ENCODE data around the gene ZNF324. TPM values are rescaled to one million over a fixed set of nuclear protein-coding genes. Genes with fewer than 3 reads are reported as not detected.
"Not testable (repeated sequence)": the region's sequence is repeated elsewhere in the genome, so short reads cannot be mapped to it uniquely, and the experiment has no call there.

ZNF324 gene
- total and polyA plus RNA-seq, 2 of the 4 experiments (the other 2 are of a cell fraction), result 6.0 to 6.6 TPM

DNA sequence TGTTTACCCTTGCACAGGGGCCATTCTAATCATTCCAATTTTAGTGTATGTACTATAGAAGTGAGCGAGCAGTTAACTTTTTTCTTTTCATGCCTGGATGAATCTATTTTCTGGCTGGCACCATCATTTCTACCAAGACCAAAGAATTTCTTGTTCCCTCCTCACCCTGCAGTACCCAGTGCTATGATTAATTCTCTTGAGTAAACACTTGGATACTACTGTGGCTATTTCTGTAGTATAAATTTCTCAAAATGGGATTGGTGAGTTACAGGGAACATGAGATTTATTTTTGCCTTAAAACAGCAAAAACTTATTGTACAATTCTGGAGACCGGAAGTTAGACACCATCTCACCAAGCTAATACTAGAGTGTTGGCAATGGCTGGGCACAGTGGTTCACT, 16.9 kb downstream of the ZNF324 start:
- no peaks in the 10 kb centered on the region for H4K20me1 ChIP-seq (ENCODE audit: insufficient read depth, low read length)
- dilution Hi-C loops (cut with HindIII; ENCODE audit: low sequenced_read_pairs, unreplicated experiment) (no loop called here), in situ Hi-C loops (cut with MboI; ENCODE audit: low sequenced_read_pairs) (no loop called here), intact Hi-C loops (cut with micrococcal nuclease) (no loop called here)
- peaks cover 7% of the 10 kb centered on the region; the same call in 1 of the 2 replicates for H3K9me1 ChIP-seq (ENCODE audit: insufficient read depth, low read length)
- H3K4ac ChIP-seq (ENCODE audit: low read depth, low read length), result no peak overlapping the region
- peaks cover 11% of the 10 kb centered on the region for H3K36me3 ChIP-seq (ENCODE audit: control insufficient read depth, insufficient read depth, low read length)
- no peak overlapping the region for H3K56ac ChIP-seq (ENCODE audit: extremely low read depth, insufficient read depth, low read length)
- H3K9ac ChIP-seq (ENCODE audit: low read depth, low read length), result no peak overlapping the region
- H2AK9ac ChIP-seq (replicated peaks; ENCODE audit: low read depth, low read length, poor library complexity), result no peak overlapping the region
- ChIA-PET CTCF (no interaction called here), POLR2A (ENCODE audit: unreplicated experiment) (no interaction called here)
- no peak overlapping the region for H3K4me3 ChIP-seq (ENCODE audit: insufficient read depth, low read depth, low read length)
- no peak overlapping the region for H2AFZ ChIP-seq (replicated peaks; ENCODE audit: low read length, poor library complexity)
- H3K27me3 ChIP-seq (ENCODE audit: control insufficient read depth, insufficient read depth, low read length), result no peaks in the 10 kb centered on the region
- peak; percentile 17 for DNase-seq
- no TSS peak for BruUV-seq (replicated peaks)
- no peak overlapping the region for H3K23ac ChIP-seq (ENCODE audit: low read depth, low read length)
- no peak overlapping the region for H2BK120ac ChIP-seq (ENCODE audit: low read depth, low read length)
- H3K4me2 ChIP-seq (ENCODE audit: low read depth, low read length), result no peak overlapping the region
- no peak overlapping the region for H3K18ac ChIP-seq (ENCODE audit: low read depth, low read length)
- WGBS, 2 experiments (ENCODE audit: extremely low coverage in 2 of 2, insufficient read length in 1 of 2), result no CpG with 5 or more reads among the region's 2 CpGs
- no peak overlapping the region for H3K27ac ChIP-seq (ENCODE audit: insufficient read depth, low read length)
- no peak overlapping the region for H2BK20ac ChIP-seq (ENCODE audit: low read depth, low read length)
- H4K5ac ChIP-seq (ENCODE audit: low read depth, low read length), result no peak overlapping the region
- H3K4me1 ChIP-seq (ENCODE audit: control insufficient read depth, insufficient read depth, low read length), result peaks cover 2% of the 10 kb centered on the region; the same call in 1 of the 2 replicates
- H2AK5ac ChIP-seq (ENCODE audit: low read depth, low read length), result no peak overlapping the region
- no peak overlapping the region for H2BK15ac ChIP-seq (ENCODE audit: low read depth, low read length)
- no peak for TF ChIP-seq POLR2A (IDR thresholded peaks at IDR 0.05; ENCODE audit: low read depth, low read length)
- TF ChIP-seq MAFK (IDR thresholded peaks at IDR 0.05; ENCODE audit: low read depth, low read length), result no peak
- TF ChIP-seq CHD1 (IDR thresholded peaks at IDR 0.05; ENCODE audit: low read depth, low read length), result no peak
- TF ChIP-seq FOS (IDR thresholded peaks at IDR 0.05; ENCODE audit: low read depth, low read length), result no peak
- no peak for TF ChIP-seq BHLHE40 (IDR thresholded peaks at IDR 0.05; ENCODE audit: low read depth, low read length)
- H2BK5ac ChIP-seq (ENCODE audit: low read depth, low read length, poor library complexity, severe bottlenecking), result no peak overlapping the region
- H4K91ac ChIP-seq (ENCODE audit: insufficient read depth, low read depth, low read length), result no peak overlapping the region
- peak; percentile 87 for ATAC-seq (ENCODE audit: low read depth)
- H4K8ac ChIP-seq (ENCODE audit: low read depth in 2 of 2, low read length in 2 of 2), result no peak overlapping the region
- no peak overlapping the region for H3K14ac ChIP-seq (replicated peaks; ENCODE audit: low read depth, low read length)
- H3K9me3 ChIP-seq (ENCODE audit: control insufficient read depth, insufficient read depth, low read length), result no peaks in the 10 kb centered on the region
- no peaks in the 10 kb centered on the region for H3K79me1 ChIP-seq (ENCODE audit: low read depth in 1 of 2, low read length in 2 of 2)

DNA sequence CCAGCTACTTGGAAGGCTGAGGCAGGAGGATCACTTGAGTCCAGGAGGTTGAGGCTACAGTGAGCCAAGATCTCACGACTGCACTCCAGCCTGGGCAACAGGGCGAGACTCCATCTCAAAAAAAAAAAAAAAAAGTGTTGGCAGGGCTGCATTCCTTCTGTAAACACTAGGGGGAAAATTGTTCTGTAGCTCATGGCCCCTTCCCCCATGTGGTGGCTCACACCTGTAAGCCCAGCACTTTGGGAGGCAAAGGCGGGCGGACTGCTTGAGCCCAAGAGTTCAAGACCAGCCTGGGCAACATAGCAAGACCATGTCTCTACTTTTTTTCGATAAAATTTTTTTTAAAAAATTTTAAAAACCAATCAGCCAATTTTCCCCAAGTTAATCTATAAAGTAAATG, 17.5 kb downstream of the ZNF324 start:
- H2BK120ac ChIP-seq (ENCODE audit: low read depth, low read length); H3K14ac ChIP-seq (replicated peaks; ENCODE audit: low read depth, low read length); H2AK5ac ChIP-seq (ENCODE audit: low read depth, low read length); H3K4me3 ChIP-seq (ENCODE audit: insufficient read depth, low read depth, low read length); H2BK20ac ChIP-seq (ENCODE audit: low read depth, low read length); H4K8ac ChIP-seq (ENCODE audit: low read depth in 2 of 2, low read length in 2 of 2); CTCF ChIA-PET; H3K79me1 ChIP-seq (ENCODE audit: low read depth in 1 of 2, low read length in 2 of 2); H3K36me3 ChIP-seq (ENCODE audit: control insufficient read depth, insufficient read depth, low read length); H3K23ac ChIP-seq (ENCODE audit: low read depth, low read length); ATAC-seq (ENCODE audit: low read depth); in situ Hi-C loops (cut with MboI; ENCODE audit: low sequenced_read_pairs); H3K9me3 ChIP-seq (ENCODE audit: control insufficient read depth, insufficient read depth, low read length); BruUV-seq (replicated peaks); H3K27ac ChIP-seq (ENCODE audit: insufficient read depth, low read length); H2AK9ac ChIP-seq (replicated peaks; ENCODE audit: low read depth, low read length, poor library complexity); H3K56ac ChIP-seq (ENCODE audit: extremely low read depth, insufficient read depth, low read length); H4K20me1 ChIP-seq (ENCODE audit: insufficient read depth, low read length); H2BK5ac ChIP-seq (ENCODE audit: low read depth, low read length, poor library complexity, severe bottlenecking); dilution Hi-C loops (cut with HindIII; ENCODE audit: low sequenced_read_pairs, unreplicated experiment); H3K4ac ChIP-seq (ENCODE audit: low read depth, low read length); H3K4me2 ChIP-seq (ENCODE audit: low read depth, low read length); H4K91ac ChIP-seq (ENCODE audit: insufficient read depth, low read depth, low read length); H3K9ac ChIP-seq (ENCODE audit: low read depth, low read length); H2BK15ac ChIP-seq (ENCODE audit: low read depth, low read length); DNase-seq; H3K4me1 ChIP-seq (ENCODE audit: control insufficient read depth, insufficient read depth, low read length); H4K5ac ChIP-seq (ENCODE audit: low read depth, low read length); H2AFZ ChIP-seq (replicated peaks; ENCODE audit: low read length, poor library complexity); H3K9me1 ChIP-seq (ENCODE audit: insufficient read depth, low read length); intact Hi-C loops (cut with micrococcal nuclease); H3K27me3 ChIP-seq (ENCODE audit: control insufficient read depth, insufficient read depth, low read length); H3K18ac ChIP-seq (ENCODE audit: low read depth, low read length): not testable (repeated sequence)
- POLR2A ChIA-PET (ENCODE audit: unreplicated experiment), result interaction anchor here (0.6 kb wide), 1 partner anchor 9 kb away, joined by 3 read pairs; no protein-coding TSS in a partner anchor
- WGBS, 2 experiments (ENCODE audit: extremely low coverage in 2 of 2, insufficient read length in 1 of 2), result 100% methylated on average over 1 of the region's 5 CpGs; no CpG with 5 or more reads in 1 of the 2 experiments
